ENCODE data around the gene ELMO1.
A peak's percentile ranks its signal among the peaks of the same experiment; 100 is the strongest.

Gene ELMO1

GRCh38 chr7:37096341-37096740, 352.3 kb downstream of the ELMO1 start:
- no peak for DNase-seq (ENCODE audit: low spot score)

GRCh38 chr7:37095122-37095521, 353.5 kb downstream of the ELMO1 start:
- DNase-seq (ENCODE audit: low spot score) = no peak

GRCh38 chr7:37093257-37093656, 355.4 kb downstream of the ELMO1 start:
- DNase-seq (ENCODE audit: low spot score) = no peak

- no peak for DNase-seq (ENCODE audit: low spot score)
Observed at GRCh38 chr7:37092548-37092947, 356.1 kb downstream of the ELMO1 start.

GRCh38 chr7:37089972-37090371, 358.7 kb downstream of the ELMO1 start:
- DNase-seq (ENCODE audit: low spot score) = no peak

GRCh38 chr7:37085600-37085999, 363.1 kb downstream of the ELMO1 start:
- DNase-seq (ENCODE audit: low spot score) = no peak

- DNase-seq (ENCODE audit: low spot score) = no peak
Observed at GRCh38 chr7:37084303-37084702, 364.4 kb downstream of the ELMO1 start.

GRCh38 chr7:37083311-37084096, 365.2 kb downstream of the ELMO1 start:
- peak; percentile 75 for DNase-seq (ENCODE audit: low spot score)

- DNase-seq (ENCODE audit: low spot score) = no peak
Observed at GRCh38 chr7:37081436-37081835, 367.2 kb downstream of the ELMO1 start.

GRCh38 chr7:37079420-37079819, 369.2 kb downstream of the ELMO1 start:
- no peak for DNase-seq (ENCODE audit: low spot score)

- no peak for DNase-seq (ENCODE audit: low spot score)
Observed at GRCh38 chr7:37076668-37077067, 372.0 kb downstream of the ELMO1 start.

- no peak for DNase-seq (ENCODE audit: low spot score)
Observed at GRCh38 chr7:37074370-37074769, 374.3 kb downstream of the ELMO1 start.

GRCh38 chr7:37071124-37071523, 377.5 kb downstream of the ELMO1 start:
- no peak for DNase-seq (ENCODE audit: low spot score)

- no peak for DNase-seq (ENCODE audit: low spot score)
Observed at GRCh38 chr7:37070471-37070870, 378.2 kb downstream of the ELMO1 start.

- DNase-seq (ENCODE audit: low spot score) = no peak
Observed at GRCh38 chr7:37070031-37070430, 378.6 kb downstream of the ELMO1 start.

GRCh38 chr7:37069336-37069735, 379.3 kb downstream of the ELMO1 start:
- DNase-seq (ENCODE audit: low spot score) = no peak

GRCh38 chr7:37068902-37069301, 379.8 kb downstream of the ELMO1 start:
- DNase-seq (ENCODE audit: low spot score) = no peak

- DNase-seq (ENCODE audit: low spot score) = no peak
Observed at GRCh38 chr7:37068038-37068437, 380.6 kb downstream of the ELMO1 start.

- DNase-seq (ENCODE audit: low spot score) = no peak
Observed at GRCh38 chr7:37065779-37066271, 382.8 kb downstream of the ELMO1 start.

- DNase-seq (ENCODE audit: low spot score) = no peak
Observed at GRCh38 chr7:37062560-37062859, 386.2 kb downstream of the ELMO1 start.

GRCh38 chr7:37061849-37062559, 386.7 kb downstream of the ELMO1 start:
- no peak for DNase-seq (ENCODE audit: low spot score)

GRCh38 chr7:37056234-37056912, 392.3 kb downstream of the ELMO1 start:
- DNase-seq (ENCODE audit: low spot score) = no peak

GRCh38 chr7:37054624-37055241, 393.9 kb downstream of the ELMO1 start:
- no peak for DNase-seq (ENCODE audit: low spot score)

Data from AG20443 (cell line).